T-cell (primary cell): ENCODE data around the gene ZFR. TPM values are rescaled to one million over a fixed set of nuclear protein-coding genes. Genes with fewer than 3 reads are reported as not detected.

Source experiments
- ATAC-seq, 4 experiments: fragments of 200-7000 bp in 3 of 4; fragments of 150-1000 bp in 1 of 4; cut with Tn5 transposase; replicated peaks in 1 of 4; 1 replicate in 3 of 4; 2 replicates in 1 of 4; pipeline ENCODE4 v1.10.0; 2021; ENCODE audit warnings: moderate library complexity in 3 of 4, mild to moderate bottlenecking in 2 of 4, moderate number of reproducible peaks in 1 of 4
- CTCF ChIA-PET, 2 donors: fragments of 300-600 bp; sonication (Branson Sonifier 250); formaldehyde crosslinking; loops; one replicate each; lab custom pipeline; 2022; ENCODE audit warnings: antibody characterized with exemption in 2 of 2; lab: Charles Lee
- POLR2A ChIA-PET, 2 donors: fragments of 300-600 bp; sonication (Branson Sonifier 250); formaldehyde crosslinking; loops; one replicate each; lab custom pipeline; 2022; ENCODE audit warnings: antibody characterized with exemption in 2 of 2; lab: Charles Lee
- DNase-seq, 35 experiments: peaks; one replicate each; pipeline versions ENCODE4 v3.0.0 to v3.0.0-alpha.2; 2013 to 2023
- H3K27ac ChIP-seq: one replicate; pipeline ENCODE4 v1.5.1; 2013; ENCODE audit warnings: low read length
- H3K27me3 ChIP-seq, 2 experiments: replicated peaks in 1 of 2; 1 replicate in 1 of 2; 2 replicates in 1 of 2; pipeline versions ENCODE4 v1.6.1 to v1.7.0; 2013; ENCODE audit warnings: low read length in 1 of 2, mixed read lengths in 1 of 2; ENCODE audit not compliant: control insufficient read depth in 2 of 2, insufficient read depth in 2 of 2; ENCODE audit errors: extremely low read depth in 1 of 2
- H3K36me3 ChIP-seq, 2 donors: 1 replicate in 1 of 2; 2 replicates in 1 of 2; pipeline versions ENCODE4 v1.6.1 to v1.7.0; 2013; ENCODE audit warnings: low read length in 1 of 2; ENCODE audit not compliant: control insufficient read depth in 2 of 2, insufficient read depth in 1 of 2; ENCODE audit errors: extremely low read depth in 1 of 2
- H3K4me1 ChIP-seq, 2 experiments: 1 replicate in 1 of 2; 2 replicates in 1 of 2; pipeline versions ENCODE4 v1.6.1 to v1.7.0; 2013; ENCODE audit warnings: low read length in 2 of 2, mixed read lengths in 1 of 2; ENCODE audit not compliant: insufficient read depth in 2 of 2, control insufficient read depth in 1 of 2; ENCODE audit errors: extremely low read depth in 1 of 2
- H3K4me3 ChIP-seq, 2 donors: 1 replicate in 1 of 2; 2 replicates in 1 of 2; pipeline versions ENCODE4 v1.5.1 to v1.7.0; 2013; ENCODE audit warnings: mild to moderate bottlenecking in 2 of 2, low read length in 1 of 2, moderate library complexity in 1 of 2; ENCODE audit not compliant: control insufficient read depth in 1 of 2; ENCODE audit errors: extremely low read depth in 1 of 2
- H3K9me3 ChIP-seq: 2 replicates; pipeline ENCODE4 v1.7.0; 2013
- H3K27ac Mint-ChIP-seq, 2 donors: one replicate each; pipeline ENCODE4 v1.8.0; 2020 to 2021; ENCODE audit warnings: mild to moderate bottlenecking in 2 of 2, mixed read lengths in 2 of 2
- H3K27me3 Mint-ChIP-seq, 2 donors: one replicate each; pipeline ENCODE4 v1.8.0; 2021 to 2022; ENCODE audit warnings: mixed read lengths in 2 of 2
- H3K36me3 Mint-ChIP-seq: one replicate; pipeline ENCODE4 v1.8.0; 2021; ENCODE audit warnings: mixed read lengths
- H3K4me1 Mint-ChIP-seq, 3 donors: one replicate each; pipeline ENCODE4 v1.8.0; 2020 to 2022; ENCODE audit warnings: mixed read lengths in 3 of 3, mild to moderate bottlenecking in 1 of 3
- H3K4me3 Mint-ChIP-seq, 3 donors: one replicate each; pipeline ENCODE4 v1.8.0; 2020 to 2022; ENCODE audit warnings: mild to moderate bottlenecking in 3 of 3, mixed read lengths in 3 of 3, moderate library complexity in 3 of 3
- H3K9me3 Mint-ChIP-seq, 3 donors: one replicate each; pipeline ENCODE4 v1.8.0; 2020 to 2022; ENCODE audit warnings: mixed read lengths in 3 of 3
- WGBS: methylation state at CpG from one replicate; pipeline ENCODE4 v1.1.5; 2013; ENCODE audit warnings: missing lambda C conversion rate; ENCODE audit not compliant: insufficient coverage; 5-methylcytosine and 5-hydroxymethylcytosine counted together
- total RNA-seq, 35 experiments: library from RNA in 6 of 35; stranded (reverse) in 6 of 35; fragments of 120-200 nt in 1 of 35; gene quantifications; one replicate each; pipeline versions ENCODE4 v1.2.1 to v1.2.4 and lab custom pipeline; 2013 to 2026

The ZFR gene
- total RNA-seq, 5 donors from 2014 or later (not counting 1 experiment from before 2014, with no cell fraction given): 50.1 to 55.9 (median 54.2) TPM

DNA sequence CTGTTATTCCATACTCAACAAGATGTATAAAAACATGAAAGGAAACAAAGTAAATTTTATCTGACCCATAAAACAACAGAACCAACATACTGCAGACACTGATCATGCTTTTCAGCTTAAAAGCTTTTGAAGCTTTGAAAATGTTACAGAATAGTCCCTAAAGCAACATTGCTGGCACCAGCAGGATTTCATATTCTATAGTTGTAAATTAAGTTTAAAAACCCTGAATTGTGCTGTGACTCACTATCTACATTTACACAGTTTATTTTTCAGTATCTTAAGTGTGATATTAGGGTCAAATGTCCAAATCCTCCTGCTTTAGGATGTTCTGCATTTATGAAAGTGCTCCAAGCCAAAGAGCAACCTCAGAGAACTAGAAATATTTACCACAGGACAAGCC, 59.9 kb downstream of the ZFR start:
- H3K36me3 Mint-ChIP-seq: peaks cover 47% of the 10 kb centered on the region
- CTCF ChIA-PET: interaction anchor here in 1 of 2 donors (0.5 kb wide), 1 partner anchor 222 kb away, joined by 5 read pairs; no protein-coding TSS in a partner anchor

DNA sequence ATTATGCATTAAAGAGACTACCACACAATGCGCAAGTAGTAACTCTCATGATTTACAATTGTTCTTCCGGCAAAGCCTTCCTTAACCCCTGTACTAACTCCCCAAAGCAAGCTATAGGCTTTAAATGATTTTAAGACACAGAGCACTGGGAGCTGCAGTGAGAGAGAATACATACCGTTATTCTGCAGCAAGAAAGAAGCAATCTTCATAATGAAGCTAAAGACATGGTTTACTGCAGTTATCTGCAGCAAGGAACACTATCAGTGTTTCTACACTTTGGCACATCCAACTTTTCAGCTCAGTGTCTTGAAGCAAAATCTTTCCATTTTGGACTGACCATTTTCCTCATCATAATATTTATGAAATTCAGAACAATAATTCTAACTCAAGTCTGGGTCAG, 61.0 kb downstream of the ZFR start:
- Histone ChIP-seq H3K4me1 (no peaks in the 10 kb centered on the region), H3K9me3 (no peaks in the 10 kb centered on the region), H3K27me3 (no peaks in the 10 kb centered on the region), H3K4me3 (no peak overlapping the region), H3K27ac (no peak overlapping the region), H3K36me3 (peaks cover 0 to 56% of the 10 kb centered on the region in 2 donors)
- ChIA-PET CTCF (no interaction called here), POLR2A (interaction anchor here (0.6 to 1.0 kb wide), 3 partner anchors 13 to 69 kb away, joined by 3 to 6 read pairs (median 4); no protein-coding TSS in a partner anchor)
- WGBS: 100% methylated on average over 1 of the region's 3 CpGs
- Mint-ChIP-seq H3K4me3 (no peak overlapping the region), H3K27me3 (no peaks in the 10 kb centered on the region), H3K27ac (no peak overlapping the region), H3K36me3 (peaks cover 45% of the 10 kb centered on the region), H3K4me1 (no peaks in the 10 kb centered on the region), H3K9me3 (no peaks in the 10 kb centered on the region)
- no peak for DNase-seq
- ATAC-seq: no peak

More for the DNA sequence above, 59.9 kb downstream of the ZFR start:
- DNase-seq (no peak), ATAC-seq (no peak)
- Mint-ChIP-seq H3K9me3 (no peaks in the 10 kb centered on the region), H3K4me3 (no peak overlapping the region), H3K4me1 (no peaks in the 10 kb centered on the region), H3K27me3 (no peaks in the 10 kb centered on the region), H3K27ac (no peak overlapping the region)
- Histone ChIP-seq H3K4me1 (no peaks in the 10 kb centered on the region), H3K9me3 (no peaks in the 10 kb centered on the region), H3K4me3 (no peak overlapping the region), H3K27me3 (no peaks in the 10 kb centered on the region), H3K27ac (no peak overlapping the region), H3K36me3 (peaks cover 0 to 61% of the 10 kb centered on the region in 2 donors)
- POLR2A ChIA-PET: no interaction called here

DNA sequence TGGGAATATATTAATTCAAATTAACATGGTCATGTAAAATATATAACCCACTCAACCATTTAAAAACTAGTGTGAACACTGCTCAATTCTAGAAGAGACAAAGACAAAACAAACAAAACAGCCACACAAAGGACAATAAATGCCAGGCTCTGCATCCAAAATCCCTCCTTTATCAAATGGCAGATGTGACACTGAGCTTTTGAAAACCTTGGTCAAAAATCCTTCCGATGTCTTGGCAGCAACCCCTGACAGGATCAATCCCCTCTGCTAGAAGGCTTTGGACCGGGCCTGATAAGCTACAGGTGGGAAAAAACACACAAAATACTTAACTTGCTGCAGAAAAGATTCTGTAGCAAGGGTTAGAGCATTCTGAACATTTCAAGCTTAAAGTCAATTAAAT, 61.5 kb downstream of the ZFR start:
- 100% methylated on average over 1 of the region's 2 CpGs for WGBS
- POLR2A ChIA-PET: interaction anchor here (0.5 to 1.0 kb wide), 3 partner anchors 14 to 69 kb away, joined by 3 to 5 read pairs (median 4); no protein-coding TSS in a partner anchor
- DNase-seq (no peak), ATAC-seq (no peak)
- CTCF ChIA-PET: no interaction called here
- H3K36me3 Mint-ChIP-seq: peaks cover 44% of the 10 kb centered on the region
- H3K9me3 Mint-ChIP-seq: no peaks in the 10 kb centered on the region
- H3K4me3 Mint-ChIP-seq: no peak overlapping the region
- H3K27ac Mint-ChIP-seq: no peak overlapping the region
- no peaks in the 10 kb centered on the region for H3K9me3 ChIP-seq
- no peaks in the 10 kb centered on the region for H3K27me3 ChIP-seq
- no peaks in the 10 kb centered on the region for H3K4me1 ChIP-seq
- peaks cover 0 to 51% of the 10 kb centered on the region in 2 donors for H3K36me3 ChIP-seq
- no peaks in the 10 kb centered on the region for H3K27me3 Mint-ChIP-seq
- H3K4me3 ChIP-seq: no peak overlapping the region
- H3K4me1 Mint-ChIP-seq: no peaks in the 10 kb centered on the region
- no peak overlapping the region for H3K27ac ChIP-seq

DNA sequence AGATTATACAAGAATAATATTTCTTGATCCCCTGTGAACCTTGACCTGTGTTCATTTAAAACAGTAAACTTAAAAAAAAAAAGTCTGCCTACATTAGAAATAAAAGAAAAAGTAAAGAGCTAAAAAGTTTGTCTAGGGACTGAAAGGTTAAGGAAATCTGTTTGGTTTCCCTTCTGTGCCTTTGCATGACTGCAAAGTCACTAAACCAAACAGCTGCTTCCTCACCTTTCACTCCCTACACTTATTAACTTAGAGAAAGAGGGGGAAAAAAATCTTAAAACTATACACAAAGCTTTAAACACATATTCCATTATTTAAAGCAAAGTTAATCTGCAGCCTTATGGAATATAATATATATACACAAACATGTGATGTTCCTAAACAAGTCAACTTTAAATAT, 65.1 kb downstream of the ZFR start:
- ChIA-PET POLR2A (interaction anchor here (0.6 to 0.7 kb wide), 6 partner anchors 11 to 243 kb away, joined by 3 to 16 read pairs (median 4); partner anchors contain the start of gene SUB1 (in 1 of the 2)), CTCF (interaction anchor here (0.7 to 1.5 kb wide), 3 partner anchors 11 to 147 kb away, joined by 3 to 4 read pairs (median 3); no protein-coding TSS in a partner anchor)
- H3K4me1 ChIP-seq: no peaks in the 10 kb centered on the region
- H3K27ac Mint-ChIP-seq: no peak overlapping the region
- H3K4me3 Mint-ChIP-seq: no peak overlapping the region
- H3K27ac ChIP-seq: no peak overlapping the region
- H3K27me3 Mint-ChIP-seq: no peaks in the 10 kb centered on the region
- DNase-seq (no peak), ATAC-seq (no peak)
- H3K9me3 Mint-ChIP-seq: no peaks in the 10 kb centered on the region
- H3K27me3 ChIP-seq: no peaks in the 10 kb centered on the region
- H3K9me3 ChIP-seq: no peaks in the 10 kb centered on the region
- peaks cover 35% of the 10 kb centered on the region for H3K36me3 Mint-ChIP-seq
- H3K36me3 ChIP-seq: peaks cover 0 to 35% of the 10 kb centered on the region in 2 donors
- H3K4me3 ChIP-seq: no peak overlapping the region
- H3K4me1 Mint-ChIP-seq: no peaks in the 10 kb centered on the region

DNA sequence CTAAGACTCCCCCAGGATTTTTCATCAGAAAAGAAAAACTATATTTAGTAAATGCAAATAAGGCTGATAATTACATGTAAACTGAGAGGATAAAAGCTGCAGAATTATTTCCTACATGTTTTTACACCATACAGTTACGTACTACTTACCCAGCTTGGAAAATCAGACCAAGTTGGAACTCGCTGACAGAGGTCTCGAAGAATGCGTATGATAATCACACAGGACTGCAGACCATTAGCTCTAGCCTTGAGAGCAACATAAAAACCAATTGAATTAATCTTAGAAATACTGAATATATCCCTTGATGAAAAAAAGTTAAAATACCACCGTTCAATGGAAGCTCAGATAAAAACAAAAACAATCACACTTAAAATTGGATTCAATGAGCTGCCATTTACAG, 65.6 kb downstream of the ZFR start:
- no peaks in the 10 kb centered on the region for H3K27me3 ChIP-seq
- no peaks in the 10 kb centered on the region for H3K9me3 Mint-ChIP-seq

DNA sequence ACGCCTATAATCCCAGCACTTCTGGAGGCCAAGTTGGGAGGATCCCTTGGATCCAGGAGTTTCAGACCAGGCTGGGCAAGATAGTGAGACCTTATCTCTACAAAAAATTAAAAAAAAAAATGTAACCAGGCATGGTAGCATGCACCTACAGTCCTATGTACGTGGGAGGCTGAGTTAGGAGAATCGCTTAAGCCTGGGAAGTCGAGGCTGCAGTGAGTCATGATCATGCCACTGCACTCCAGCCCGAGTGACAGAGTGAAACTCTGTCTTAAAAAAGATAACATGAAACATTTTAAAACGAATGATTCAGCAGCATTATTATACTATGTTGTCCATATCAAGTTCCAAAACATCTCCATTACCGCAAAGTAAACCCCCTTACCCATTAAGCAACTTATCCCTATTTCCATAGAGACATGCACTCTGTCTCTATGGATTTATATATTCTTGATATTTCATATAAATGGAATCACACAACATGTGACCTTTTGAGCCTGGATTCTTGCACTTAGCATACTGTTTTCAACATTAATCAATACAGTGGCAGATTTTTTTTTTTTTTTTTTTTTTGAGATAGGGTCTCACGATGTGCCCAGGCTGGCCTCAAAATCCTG, 74.9 kb downstream of the ZFR start:
- H3K4me1 Mint-ChIP-seq: peaks cover 0 to 5% (median 0%) of the 10 kb centered on the region in 3 donors
- ChIA-PET POLR2A (interaction anchor here in 1 of 2 donors (0.5 kb wide), 1 partner anchor 58 kb away, joined by 6 read pairs; no protein-coding TSS in a partner anchor), CTCF (no interaction called here)
- peaks cover 48% of the 10 kb centered on the region for H3K36me3 Mint-ChIP-seq
- H3K27me3 ChIP-seq: no peaks in the 10 kb centered on the region
- H3K9me3 Mint-ChIP-seq: no peaks in the 10 kb centered on the region
- no peak overlapping the region for H3K27ac ChIP-seq
- H3K27me3 Mint-ChIP-seq: no peaks in the 10 kb centered on the region
- ATAC-seq (no peak), DNase-seq (no peak)
- peaks cover 0 to 27% of the 10 kb centered on the region in 2 donors for H3K36me3 ChIP-seq
- no peaks in the 10 kb centered on the region for H3K9me3 ChIP-seq
- 83% methylated on average over 3 of the region's 8 CpGs for WGBS
- no peak overlapping the region for H3K4me3 Mint-ChIP-seq
- no peaks in the 10 kb centered on the region for H3K4me1 ChIP-seq
- no peak overlapping the region for H3K4me3 ChIP-seq
- no peak overlapping the region for H3K27ac Mint-ChIP-seq

More for the DNA sequence above, 65.6 kb downstream of the ZFR start:
- H3K4me1 Mint-ChIP-seq: no peaks in the 10 kb centered on the region
- peaks cover 36% of the 10 kb centered on the region for H3K36me3 Mint-ChIP-seq
- no peak overlapping the region for H3K27ac Mint-ChIP-seq
- Histone ChIP-seq H3K4me3 (no peak overlapping the region), H3K9me3 (no peaks in the 10 kb centered on the region), H3K36me3 (peaks cover 0 to 38% of the 10 kb centered on the region in 2 donors), H3K4me1 (no peaks in the 10 kb centered on the region), H3K27ac (no peak overlapping the region)
- H3K27me3 Mint-ChIP-seq: no peaks in the 10 kb centered on the region
- no peak for ATAC-seq
- ChIA-PET CTCF (interaction anchor here (0.6 to 1.5 kb wide), 5 partner anchors 11 to 834 kb away, joined by 3 to 4 read pairs (median 3); no protein-coding TSS in a partner anchor), POLR2A (interaction anchor here in 1 of 2 donors (0.6 kb wide), 1 partner anchor 211 kb away, joined by 3 read pairs; no protein-coding TSS in a partner anchor)
- WGBS: 70% methylated on average over 4 of the region's 5 CpGs
- DNase-seq: no peak
- no peak overlapping the region for H3K4me3 Mint-ChIP-seq
